K562 (cell line): ENCODE data around the gene CEBPE. TPM values are rescaled to one million over a fixed set of nuclear protein-coding genes. Genes with fewer than 3 reads are reported as not detected.

Source experiments
- CBFB ChIP-seq: sonication (generic); formaldehyde crosslinking; IDR thresholded peaks from 2 replicates; pipeline ENCODE4 v1.4.0; 2020; ENCODE audit warnings: mild to moderate bottlenecking, missing genetic modification reagents
- CLOCK ChIP-seq: fragments of 250-450 bp; sonication (Bioruptor Pico); IDR thresholded peaks from 2 replicates; pipeline ENCODE4 v1.4.0; 2020; ENCODE audit warnings: mild to moderate bottlenecking, moderate library complexity, borderline replicate concordance
- EP300 ChIP-seq: IDR thresholded peaks from 2 replicates; pipeline ENCODE4 v1.6.1; 2012; ENCODE audit warnings: low read length, improper control_type of control experiment
- FOXP4 ChIP-seq: sonication (generic); formaldehyde crosslinking; IDR thresholded peaks from 2 replicates; pipeline ENCODE4 v1.8.0; 2022; ENCODE audit warnings: mild to moderate bottlenecking, missing genetic modification reagents, borderline replicate concordance
- LARP7 ChIP-seq: fragments of 450-650 bp; IDR thresholded peaks from 2 replicates; pipeline ENCODE4 v1.6.1; 2016
- ZNF140 ChIP-seq: fragments of 250-450 bp; sonication (Bioruptor Pico); IDR thresholded peaks from 2 replicates; pipeline ENCODE4 v1.8.0; 2021; ENCODE audit warnings: moderate library complexity, mild to moderate bottlenecking, inconsistent platforms
- ZNF398 ChIP-seq: fragments of 250-450 bp; sonication (Bioruptor Pico); IDR thresholded peaks from 2 replicates; pipeline ENCODE4 v1.8.0; 2021; ENCODE audit warnings: moderate library complexity, mild to moderate bottlenecking, inconsistent platforms
- ZNF408 ChIP-seq: fragments of 250-450 bp; sonication (Bioruptor Pico); IDR thresholded peaks from 2 replicates; pipeline ENCODE4 v1.4.0; 2020; ENCODE audit warnings: low read depth, mild to moderate bottlenecking, moderate library complexity
- ZNF778 ChIP-seq: fragments of 450-650 bp; formaldehyde crosslinking; IDR thresholded peaks from 2 replicates; pipeline ENCODE4 v1.4.0; 2020; ENCODE audit warnings: mild to moderate bottlenecking, moderate library complexity
- polyA plus RNA-seq, 8 experiments: library from polyadenylated mRNA; depleted of rRNA in 4 of 8; stranded (reverse) in 5 of 8; unstranded in 3 of 8; fragments of >200 nt; fragmentation: Nextera tagmentation in 2 of 8; fragmentation: Illumina TruSeq in 1 of 8; extraction: Ambion mirVana in 2 of 8; extraction: Trizol in 1 of 8; gene quantifications; 2 replicates each; pipeline versions ENCODE4 v1.2.1 to v1.2.3, GENCODE V29; 2011 to 2014; ENCODE audit warnings: inconsistent platforms in 1 of 8, missing spikeins in 1 of 8
- total RNA-seq, 7 experiments: library from RNA; depleted of rRNA in 6 of 7; stranded (reverse); fragments of >200 nt in 6 of 7; fragmentation: Illumina TruSeq in 2 of 7; extraction: Trizol in 2 of 7; gene quantifications; 2 replicates each; pipeline versions ENCODE4 v1.2.1 to v1.2.3, GENCODE V29; 2011 to 2021; ENCODE audit warnings: low replicate concordance in 1 of 7
- TF ChIP-seq, protein P1 (sequence below), 2 experiments: fragments of 450-650 bp in 1 of 2; sonication (generic) in 1 of 2; formaldehyde crosslinking in 1 of 2; IDR thresholded peaks; 2 replicates each; pipeline versions ENCODE4 v1.7.1 to v1.9.0; 2016 to 2022; ENCODE audit warnings: inconsistent platforms in 1 of 2, mild to moderate bottlenecking in 1 of 2, missing genetic modification reagents in 1 of 2

CEBPE gene
- total and polyA plus RNA-seq, 9 of the 15 experiments (the other 6 are each of a cell fraction or from before 2014, with no cell fraction given) = 0.09 to 0.15 (median 0.13) TPM; not detected in 6

- no peak for TF ChIP-seq ZNF398 (CRISPR knock-in tag)
- TF ChIP-seq ZNF408 (CRISPR knock-in tag) = no peak
- TF ChIP-seq, protein P1, sequence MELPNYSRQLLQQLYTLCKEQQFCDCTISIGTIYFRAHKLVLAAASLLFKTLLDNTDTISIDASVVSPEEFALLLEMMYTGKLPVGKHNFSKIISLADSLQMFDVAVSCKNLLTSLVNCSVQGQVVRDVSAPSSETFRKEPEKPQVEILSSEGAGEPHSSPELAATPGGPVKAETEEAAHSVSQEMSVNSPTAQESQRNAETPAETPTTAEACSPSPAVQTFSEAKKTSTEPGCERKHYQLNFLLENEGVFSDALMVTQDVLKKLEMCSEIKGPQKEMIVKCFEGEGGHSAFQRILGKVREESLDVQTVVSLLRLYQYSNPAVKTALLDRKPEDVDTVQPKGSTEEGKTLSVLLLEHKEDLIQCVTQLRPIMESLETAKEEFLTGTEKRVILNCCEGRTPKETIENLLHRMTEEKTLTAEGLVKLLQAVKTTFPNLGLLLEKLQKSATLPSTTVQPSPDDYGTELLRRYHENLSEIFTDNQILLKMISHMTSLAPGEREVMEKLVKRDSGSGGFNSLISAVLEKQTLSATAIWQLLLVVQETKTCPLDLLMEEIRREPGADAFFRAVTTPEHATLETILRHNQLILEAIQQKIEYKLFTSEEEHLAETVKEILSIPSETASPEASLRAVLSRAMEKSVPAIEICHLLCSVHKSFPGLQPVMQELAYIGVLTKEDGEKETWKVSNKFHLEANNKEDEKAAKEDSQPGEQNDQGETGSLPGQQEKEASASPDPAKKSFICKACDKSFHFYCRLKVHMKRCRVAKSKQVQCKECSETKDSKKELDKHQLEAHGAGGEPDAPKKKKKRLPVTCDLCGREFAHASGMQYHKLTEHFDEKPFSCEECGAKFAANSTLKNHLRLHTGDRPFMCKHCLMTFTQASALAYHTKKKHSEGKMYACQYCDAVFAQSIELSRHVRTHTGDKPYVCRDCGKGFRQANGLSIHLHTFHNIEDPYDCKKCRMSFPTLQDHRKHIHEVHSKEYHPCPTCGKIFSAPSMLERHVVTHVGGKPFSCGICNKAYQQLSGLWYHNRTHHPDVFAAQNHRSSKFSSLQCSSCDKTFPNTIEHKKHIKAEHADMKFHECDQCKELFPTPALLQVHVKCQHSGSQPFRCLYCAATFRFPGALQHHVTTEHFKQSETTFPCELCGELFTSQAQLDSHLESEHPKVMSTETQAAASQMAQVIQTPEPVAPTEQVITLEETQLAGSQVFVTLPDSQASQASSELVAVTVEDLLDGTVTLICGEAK (IDR thresholded peaks at IDR 0.05) = no peak
- TF ChIP-seq, protein P1 (CRISPR knock-in tag; IDR thresholded peaks at IDR 0.05) = no peak
- peak; percentile 100 for TF ChIP-seq CBFB (CRISPR knock-in tag)
- TF ChIP-seq ZNF140 (CRISPR knock-in tag) = no peak
- peak; percentile 70; the same call in 1 of the 2 replicates for TF ChIP-seq LARP7
- TF ChIP-seq CLOCK (CRISPR knock-in tag) = no peak; the same call in 1 of the 2 replicates
- 0 out of 2 replicates have a peak, but pooled peaks have one; percentile 85 for TF ChIP-seq FOXP4 (CRISPR knock-in tag)
- TF ChIP-seq ZNF778 = no peak
- TF ChIP-seq EP300 = peak; percentile 95
Observed at GRCh38 chr14:23112359-23113178, 6.5 kb downstream of the CEBPE start (continued).
